Thoracic aorta (tissue), 2 donors: Measurements from ENCODE around the gene DYNC1I1. TPM values are rescaled to one million over a fixed set of nuclear protein-coding genes. Genes with fewer than 3 reads are reported as not detected.

Experiments
- ATAC-seq: fragments of 150-250 bp; one replicate; pipeline ENCODE4 v1.8.0; 2017; ENCODE audit warnings: low read depth; ENCODE audit not compliant: insufficient number of reproducible peaks, low FRiP score
- DNase-seq: peaks from one replicate; pipeline ENCODE4 v3.0.0-alpha.2; 2020; ENCODE audit warnings: low spot score
- H3K27ac ChIP-seq, 2 donors: fragments of 200-600 bp; sonication (generic); 1 replicate in 1 of 2; 2 replicates in 1 of 2; pipeline ENCODE4 v1.5.1; 2016; ENCODE audit warnings: mild to moderate bottlenecking in 2 of 2, moderate library complexity in 2 of 2
- H3K27me3 ChIP-seq: fragments of 200-600 bp; sonication (generic); replicated peaks from 2 replicates; pipeline ENCODE4 v1.6.0; 2016; ENCODE audit warnings: mild to moderate bottlenecking; ENCODE audit not compliant: insufficient read depth
- H3K36me3 ChIP-seq: fragments of 200-600 bp; sonication (generic); one replicate; pipeline ENCODE4 v1.5.1; 2016
- H3K4me1 ChIP-seq, 2 donors: fragments of 200-600 bp; sonication (generic); 1 replicate in 1 of 2; 2 replicates in 1 of 2; pipeline versions ENCODE4 v1.5.1 to v1.6.0; 2016; ENCODE audit warnings: low read depth in 2 of 2, mild to moderate bottlenecking in 1 of 2; ENCODE audit not compliant: control insufficient read depth in 1 of 2
- H3K4me3 ChIP-seq: fragments of 200-600 bp; sonication (generic); 2 replicates; pipeline ENCODE4 v1.5.1; 2016; ENCODE audit warnings: mild to moderate bottlenecking
- H3K9me3 ChIP-seq: fragments of 200-600 bp; sonication (generic); 2 replicates; pipeline ENCODE4 v1.5.1; 2016
- total RNA-seq, 2 donors: library from RNA; depleted of rRNA; stranded (reverse); fragments of >200 nt; gene quantifications; one replicate each; pipeline versions ENCODE4 v1.1.0 to v1.2.3, GENCODE V29; 2016
- TF ChIP-seq, protein P1 (sequence below): fragments of 200-600 bp; sonication (generic); IDR thresholded peaks from one replicate; pipeline ENCODE4 v1.5.1; 2019; ENCODE audit warnings: antibody characterized with exemption

DYNC1I1 gene
- total RNA-seq, 2 donors from 2014 or later = 24.6 to 69.1 TPM

DNA sequence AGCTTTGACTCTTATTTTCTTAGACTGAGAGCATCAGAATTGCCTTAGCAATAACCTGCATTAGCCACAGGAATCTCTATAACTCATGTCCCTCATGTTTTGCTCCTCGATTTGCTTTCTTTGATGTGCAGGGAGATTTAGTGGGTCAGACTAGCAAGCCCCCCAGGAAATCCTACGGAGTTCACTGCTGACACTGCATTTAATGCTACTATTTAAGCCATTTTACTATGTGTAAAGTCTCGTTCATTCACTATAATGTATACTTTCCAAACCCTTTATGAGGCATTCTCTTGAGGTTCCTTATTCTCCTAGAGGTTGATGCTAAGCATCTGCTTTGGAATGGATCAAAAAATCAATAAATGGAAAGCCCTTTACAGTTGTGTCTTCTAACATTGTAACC, 28.4 kb downstream of the DYNC1I1 start:
- H3K27me3 ChIP-seq = no peaks in the 10 kb centered on the region
- H3K9me3 ChIP-seq = no peaks in the 10 kb centered on the region
- TF ChIP-seq, protein P1, sequence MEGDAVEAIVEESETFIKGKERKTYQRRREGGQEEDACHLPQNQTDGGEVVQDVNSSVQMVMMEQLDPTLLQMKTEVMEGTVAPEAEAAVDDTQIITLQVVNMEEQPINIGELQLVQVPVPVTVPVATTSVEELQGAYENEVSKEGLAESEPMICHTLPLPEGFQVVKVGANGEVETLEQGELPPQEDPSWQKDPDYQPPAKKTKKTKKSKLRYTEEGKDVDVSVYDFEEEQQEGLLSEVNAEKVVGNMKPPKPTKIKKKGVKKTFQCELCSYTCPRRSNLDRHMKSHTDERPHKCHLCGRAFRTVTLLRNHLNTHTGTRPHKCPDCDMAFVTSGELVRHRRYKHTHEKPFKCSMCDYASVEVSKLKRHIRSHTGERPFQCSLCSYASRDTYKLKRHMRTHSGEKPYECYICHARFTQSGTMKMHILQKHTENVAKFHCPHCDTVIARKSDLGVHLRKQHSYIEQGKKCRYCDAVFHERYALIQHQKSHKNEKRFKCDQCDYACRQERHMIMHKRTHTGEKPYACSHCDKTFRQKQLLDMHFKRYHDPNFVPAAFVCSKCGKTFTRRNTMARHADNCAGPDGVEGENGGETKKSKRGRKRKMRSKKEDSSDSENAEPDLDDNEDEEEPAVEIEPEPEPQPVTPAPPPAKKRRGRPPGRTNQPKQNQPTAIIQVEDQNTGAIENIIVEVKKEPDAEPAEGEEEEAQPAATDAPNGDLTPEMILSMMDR = no peak
- no peak for DNase-seq
- no peak for ATAC-seq
- no peak overlapping the region for H3K4me3 ChIP-seq
- H3K36me3 ChIP-seq = no peaks in the 10 kb centered on the region
- H3K27ac ChIP-seq = no peak overlapping the region
- H3K4me1 ChIP-seq = no peaks in the 10 kb centered on the region

GRCh38 chr7:95802270-95802669, 29.9 kb downstream of the DYNC1I1 start:
- Histone ChIP-seq H3K4me3 (no peak overlapping the region), H3K9me3 (no peaks in the 10 kb centered on the region), H3K27me3 (no peaks in the 10 kb centered on the region), H3K36me3 (no peaks in the 10 kb centered on the region), H3K27ac (no peak overlapping the region), H3K4me1 (no peaks in the 10 kb centered on the region)
- DNase-seq = no peak
- no peak for ATAC-seq
- TF ChIP-seq, protein P1 = no peak

- no peak for ATAC-seq
- TF ChIP-seq, protein P1 = no peak
- no peak overlapping the region for H3K27ac ChIP-seq
- DNase-seq = no peak
- H3K36me3 ChIP-seq = no peaks in the 10 kb centered on the region
- H3K9me3 ChIP-seq = no peaks in the 10 kb centered on the region
- no peaks in the 10 kb centered on the region for H3K27me3 ChIP-seq
- H3K4me3 ChIP-seq = no peak overlapping the region
- H3K4me1 ChIP-seq = peaks cover 4 to 7% of the 10 kb centered on the region in 2 donors
Observed at GRCh38 chr7:95804052-95804451, 31.7 kb downstream of the DYNC1I1 start.

DNA sequence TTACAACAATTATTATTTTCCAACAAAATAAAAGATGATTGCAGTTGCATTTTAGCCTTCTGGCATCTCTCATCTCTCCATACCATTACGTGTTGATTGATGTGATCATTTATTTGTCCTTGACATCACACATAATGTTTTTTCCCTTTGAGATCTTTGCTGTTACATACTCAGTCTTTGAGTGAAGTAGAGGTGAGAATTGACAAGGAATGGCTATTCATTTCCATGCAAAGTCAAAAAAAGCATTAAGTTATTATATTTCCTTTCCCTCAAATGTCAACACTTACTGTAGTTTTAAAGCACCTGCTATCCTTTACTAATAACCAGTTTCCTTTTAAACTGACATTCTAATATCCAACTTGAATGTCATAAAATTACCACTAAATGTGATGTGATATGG, 33.6 kb downstream of the DYNC1I1 start:
- TF ChIP-seq, protein P1 = no peak
- no peaks in the 10 kb centered on the region for H3K36me3 ChIP-seq
- H3K4me3 ChIP-seq = no peak overlapping the region
- H3K9me3 ChIP-seq = no peaks in the 10 kb centered on the region
- no peak for ATAC-seq
- H3K4me1 ChIP-seq = peaks cover 10 to 16% of the 10 kb centered on the region in 2 donors
- no peak overlapping the region for H3K27ac ChIP-seq
- no peaks in the 10 kb centered on the region for H3K27me3 ChIP-seq
- no peak for DNase-seq

GRCh38 chr7:95808396-95808795, 36.0 kb downstream of the DYNC1I1 start:
- H3K27me3 ChIP-seq = no peaks in the 10 kb centered on the region
- no peaks in the 10 kb centered on the region for H3K36me3 ChIP-seq
- no peaks in the 10 kb centered on the region for H3K9me3 ChIP-seq
- TF ChIP-seq, protein P1 = no peak
- DNase-seq (no peak), ATAC-seq (no peak)
- H3K4me1 ChIP-seq = peaks cover 16 to 28% of the 10 kb centered on the region in 2 donors
- no peak overlapping the region for H3K4me3 ChIP-seq
- H3K27ac ChIP-seq = no peak overlapping the region
